ENCODE measurements around the gene PIGP. TPM values are rescaled to one million over a fixed set of nuclear protein-coding genes. Genes with fewer than 3 reads are reported as not detected.

PIGP gene
- total RNA-seq, 1 donor from 2014 or later: 21.2 TPM

GRCh38 chr21:37079211-37079824 is 6.4 kb upstream of the PIGP start:
- H3K4me2 ChIP-seq (ENCODE audit: low read length): no peak overlapping the region
- H3K4me1 ChIP-seq (ENCODE audit: insufficient read depth, low read length): peaks cover 7% of the 10 kb centered on the region
- Mint-ChIP-seq H3K4me1 (ENCODE audit: low read depth, unreplicated experiment) (peaks cover 16% of the 10 kb centered on the region), H3K27me3 (ENCODE audit: low read depth, unreplicated experiment) (no peaks in the 10 kb centered on the region), H3K4me3 (ENCODE audit: unreplicated experiment) (no peak overlapping the region), H3K27ac (ENCODE audit: unreplicated experiment) (no peak overlapping the region), H3K36me3 (ENCODE audit: low read depth, unreplicated experiment) (peaks cover 6% of the 10 kb centered on the region), H3K9me3 (ENCODE audit: unreplicated experiment) (no peaks in the 10 kb centered on the region)
- H3K4me3 ChIP-seq (ENCODE audit: insufficient read depth, low read depth, low read length): no peak overlapping the region
- H3K9me3 ChIP-seq (ENCODE audit: insufficient read depth, low read depth, low read length): no peaks in the 10 kb centered on the region
- no peak overlapping the region for H3K27ac ChIP-seq (ENCODE audit: low read depth, low read length)
- no peak for FAIRE-seq
- TF ChIP-seq, protein P1, sequence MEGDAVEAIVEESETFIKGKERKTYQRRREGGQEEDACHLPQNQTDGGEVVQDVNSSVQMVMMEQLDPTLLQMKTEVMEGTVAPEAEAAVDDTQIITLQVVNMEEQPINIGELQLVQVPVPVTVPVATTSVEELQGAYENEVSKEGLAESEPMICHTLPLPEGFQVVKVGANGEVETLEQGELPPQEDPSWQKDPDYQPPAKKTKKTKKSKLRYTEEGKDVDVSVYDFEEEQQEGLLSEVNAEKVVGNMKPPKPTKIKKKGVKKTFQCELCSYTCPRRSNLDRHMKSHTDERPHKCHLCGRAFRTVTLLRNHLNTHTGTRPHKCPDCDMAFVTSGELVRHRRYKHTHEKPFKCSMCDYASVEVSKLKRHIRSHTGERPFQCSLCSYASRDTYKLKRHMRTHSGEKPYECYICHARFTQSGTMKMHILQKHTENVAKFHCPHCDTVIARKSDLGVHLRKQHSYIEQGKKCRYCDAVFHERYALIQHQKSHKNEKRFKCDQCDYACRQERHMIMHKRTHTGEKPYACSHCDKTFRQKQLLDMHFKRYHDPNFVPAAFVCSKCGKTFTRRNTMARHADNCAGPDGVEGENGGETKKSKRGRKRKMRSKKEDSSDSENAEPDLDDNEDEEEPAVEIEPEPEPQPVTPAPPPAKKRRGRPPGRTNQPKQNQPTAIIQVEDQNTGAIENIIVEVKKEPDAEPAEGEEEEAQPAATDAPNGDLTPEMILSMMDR (IDR thresholded peaks at IDR 0.05; ENCODE audit: insufficient read depth, low read depth, low read length): no peak
- TF ChIP-seq EZH2 (IDR thresholded peaks at IDR 0.05; ENCODE audit: insufficient read depth, low read length): no peak
- no peaks in the 10 kb centered on the region for H3K27me3 ChIP-seq (ENCODE audit: insufficient read depth, low read length)
- H2AFZ ChIP-seq (ENCODE audit: low read depth, low read length): no peak overlapping the region
- DNase-seq (ENCODE audit: low read depth): no peak
- no peak overlapping the region for H3K9ac ChIP-seq (ENCODE audit: low read length)
- peaks cover 98% of the 10 kb centered on the region for H3K79me2 ChIP-seq (ENCODE audit: insufficient read depth, low read length)
- no peaks in the 10 kb centered on the region for H3K36me3 ChIP-seq (ENCODE audit: insufficient read depth, low read length)
- peaks cover 94% of the 10 kb centered on the region for H4K20me1 ChIP-seq (ENCODE audit: insufficient read depth, low read length)

DNA sequence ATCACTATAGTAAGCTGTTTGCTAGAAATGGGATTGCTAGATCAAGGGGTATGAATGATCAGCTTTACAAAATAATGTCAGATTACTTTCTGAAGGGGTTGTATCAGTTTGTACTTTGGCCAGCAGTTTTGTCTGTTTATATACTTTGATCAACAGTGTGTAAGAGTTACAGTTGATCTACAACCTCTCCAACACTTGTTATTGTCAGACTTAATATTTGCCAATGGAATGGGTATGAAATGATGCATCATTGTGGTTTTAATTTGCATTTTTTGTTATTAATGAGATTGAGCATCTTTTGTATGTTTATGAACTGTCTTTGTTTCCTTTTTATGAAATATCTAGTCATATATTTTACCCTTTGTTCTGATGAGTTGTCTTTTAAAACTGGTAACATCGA is 4.5 kb upstream of the PIGP start:
- Histone ChIP-seq H3K4me1 (ENCODE audit: insufficient read depth, low read length) (peaks cover 7% of the 10 kb centered on the region), H4K20me1 (ENCODE audit: insufficient read depth, low read length) (peaks cover 82% of the 10 kb centered on the region), H3K4me3 (ENCODE audit: insufficient read depth, low read depth, low read length) (no peak overlapping the region), H3K36me3 (ENCODE audit: insufficient read depth, low read length) (no peaks in the 10 kb centered on the region), H3K9ac (ENCODE audit: low read length) (no peak overlapping the region), H3K27ac (ENCODE audit: low read depth, low read length) (no peak overlapping the region), H3K9me3 (ENCODE audit: insufficient read depth, low read depth, low read length) (no peaks in the 10 kb centered on the region), H3K4me2 (ENCODE audit: low read length) (no peak overlapping the region), H3K27me3 (ENCODE audit: insufficient read depth, low read length) (no peaks in the 10 kb centered on the region), H2AFZ (ENCODE audit: low read depth, low read length) (no peak overlapping the region), H3K79me2 (ENCODE audit: insufficient read depth, low read length) (peaks cover 90% of the 10 kb centered on the region)
- H3K4me1 Mint-ChIP-seq (ENCODE audit: low read depth, unreplicated experiment): peaks cover 9% of the 10 kb centered on the region
- DNase-seq (ENCODE audit: low read depth): no peak
- H3K4me3 Mint-ChIP-seq (ENCODE audit: unreplicated experiment): no peak overlapping the region
- no peaks in the 10 kb centered on the region for H3K36me3 Mint-ChIP-seq (ENCODE audit: low read depth, unreplicated experiment)
- no peak for TF ChIP-seq EZH2 (IDR thresholded peaks at IDR 0.05; ENCODE audit: insufficient read depth, low read length)
- TF ChIP-seq, protein P1 (IDR thresholded peaks at IDR 0.05; ENCODE audit: insufficient read depth, low read depth, low read length): no peak
- no peaks in the 10 kb centered on the region for H3K27me3 Mint-ChIP-seq (ENCODE audit: low read depth, unreplicated experiment)
- no peak for FAIRE-seq
- H3K9me3 Mint-ChIP-seq (ENCODE audit: unreplicated experiment): no peaks in the 10 kb centered on the region
- H3K27ac Mint-ChIP-seq (ENCODE audit: unreplicated experiment): peak overlapping the region; percentile 12

- peaks cover 72% of the 10 kb centered on the region for H4K20me1 ChIP-seq (ENCODE audit: insufficient read depth, low read length)
- H3K4me3 Mint-ChIP-seq (ENCODE audit: unreplicated experiment): peak overlapping the region; percentile 95
- peaks cover 19% of the 10 kb centered on the region for H3K4me1 Mint-ChIP-seq (ENCODE audit: low read depth, unreplicated experiment)
Measured at GRCh38 chr21:37076087-37076850, 3.4 kb upstream of the PIGP start.

More at GRCh38 chr21:37076087-37076850, 3.4 kb upstream of the PIGP start:
- H3K9me3 Mint-ChIP-seq (ENCODE audit: unreplicated experiment): no peaks in the 10 kb centered on the region
- peaks cover 3% of the 10 kb centered on the region for H3K36me3 Mint-ChIP-seq (ENCODE audit: low read depth, unreplicated experiment)
- no peak for FAIRE-seq
- no peaks in the 10 kb centered on the region for H3K27me3 Mint-ChIP-seq (ENCODE audit: low read depth, unreplicated experiment)
- H3K27me3 ChIP-seq (ENCODE audit: insufficient read depth, low read length): no peaks in the 10 kb centered on the region
- H3K9me3 ChIP-seq (ENCODE audit: insufficient read depth, low read depth, low read length): no peaks in the 10 kb centered on the region
- H3K27ac Mint-ChIP-seq (ENCODE audit: unreplicated experiment): no peak overlapping the region
- no peak overlapping the region for H3K4me2 ChIP-seq (ENCODE audit: low read length)
- no peak overlapping the region for H2AFZ ChIP-seq (ENCODE audit: low read depth, low read length)
- no peak for TF ChIP-seq EZH2 (IDR thresholded peaks at IDR 0.05; ENCODE audit: insufficient read depth, low read length)
- TF ChIP-seq, protein P1 (IDR thresholded peaks at IDR 0.05; ENCODE audit: insufficient read depth, low read depth, low read length): no peak
- DNase-seq (ENCODE audit: low read depth): no peak
- H3K36me3 ChIP-seq (ENCODE audit: insufficient read depth, low read length): no peaks in the 10 kb centered on the region
- no peak overlapping the region for H3K9ac ChIP-seq (ENCODE audit: low read length)
- H3K27ac ChIP-seq (ENCODE audit: low read depth, low read length): no peak overlapping the region
- no peak overlapping the region for H3K4me3 ChIP-seq (ENCODE audit: insufficient read depth, low read depth, low read length)
- peaks cover 91% of the 10 kb centered on the region for H3K79me2 ChIP-seq (ENCODE audit: insufficient read depth, low read length)
- H3K4me1 ChIP-seq (ENCODE audit: insufficient read depth, low read length): peaks cover 14% of the 10 kb centered on the region
